8988T (cell line): ENCODE results near the gene B3GAT3.
"Not testable (repeated sequence)": the region's sequence is repeated elsewhere in the genome, so short reads cannot be mapped to it uniquely, and the experiment has no call there.

Experiments used
- DNase-seq: peaks from one replicate; pipeline ENCODE4 v3.0.0; 2011

Gene B3GAT3

GRCh38 chr11:62575156-62575555 is 46.6 kb downstream of the B3GAT3 start:
- no peak for DNase-seq

- no peak for DNase-seq
Measured at GRCh38 chr11:62574363-62575071, 47.3 kb downstream of the B3GAT3 start.

GRCh38 chr11:62573592-62574362 is 48.0 kb downstream of the B3GAT3 start, which contains the start of gene EEF1G:
EEF1G (minus strand) TSS chr11:62573891; CDS start chr11:62573842, 49 bp downstream.
- peak; percentile 93 for DNase-seq

GRCh38 chr11:62573006-62573591 is 48.7 kb downstream of the B3GAT3 start:
- DNase-seq: no peak

- DNase-seq: no peak
Measured at GRCh38 chr11:62572431-62572830, 49.4 kb downstream of the B3GAT3 start.

- not testable (repeated sequence) for DNase-seq
Measured at GRCh38 chr11:62571493-62571892, 50.3 kb downstream of the B3GAT3 start.

- not testable (repeated sequence) for DNase-seq
Measured at GRCh38 chr11:62570903-62571302, 50.9 kb downstream of the B3GAT3 start.

GRCh38 chr11:62569611-62570010 is 52.2 kb downstream of the B3GAT3 start:
- no peak for DNase-seq

- DNase-seq: no peak
Measured at GRCh38 chr11:62567018-62567633, 54.7 kb downstream of the B3GAT3 start.

GRCh38 chr11:62566247-62566646 is 55.5 kb downstream of the B3GAT3 start:
- DNase-seq: no peak
